GM10248 (cell line): Measurements from ENCODE around the gene DDX5.
"Not testable (repeated sequence)": the region's sequence is repeated elsewhere in the genome, so short reads cannot be mapped to it uniquely, and the experiment has no call there.

Experiments
- CTCF ChIA-PET: fragments of 300-600 bp; sonication (Branson Sonifier 250); formaldehyde crosslinking; extraction: SDS; loops from one replicate; lab custom pipeline; 2021; ENCODE audit warnings: antibody characterized with exemption; lab: Yijun Ruan, JAX
- POLR2A ChIA-PET: fragments of 350-650 bp; sonication (Branson Sonifier 250); formaldehyde crosslinking; extraction: SDS; loops from one replicate; lab custom pipeline; 2020; ENCODE audit warnings: antibody characterized with exemption; lab: Yijun Ruan, JAX
- DNase-seq: peaks from one replicate; pipeline ENCODE4 v3.0.0; 2012; ENCODE audit errors: extremely low spot score
- CTCF ChIP-seq: IDR thresholded peaks from 2 replicates; pipeline ENCODE4 v1.5.1; 2012; ENCODE audit warnings: mild to moderate bottlenecking, low read depth; ENCODE audit errors: extremely low read depth, missing control alignments, control extremely low read depth

DDX5 gene

GRCh38 chr17:64498308-64499203, 7.5 kb downstream of the DDX5 start:
- TF ChIP-seq CTCF: no peak
- ChIA-PET CTCF (interaction anchor here (1.2 to 5.9 kb wide), 5 partner anchors 9 to 151 kb away, joined by 3 to 33 read pairs (median 5); partner anchors contain the start of gene CEP95), POLR2A (interaction anchor here (0.6 to 5.2 kb wide), 8 partner anchors 8 to 195 kb away, joined by 3 to 89 read pairs (median 3); partner anchors contain the start of genes CEP95 and DDX5)

GRCh38 chr17:64497565-64498035, 8.5 kb downstream of the DDX5 start:
- POLR2A ChIA-PET: interaction anchor here (0.9 to 5.2 kb wide), 6 partner anchors 9 to 102 kb away, joined by 3 to 89 read pairs (median 4); partner anchors contain the start of genes CEP95 and DDX5
- CTCF ChIA-PET: interaction anchor here (1.0 to 5.9 kb wide), 10 partner anchors 9 to 152 kb away, joined by 3 to 33 read pairs (median 4); partner anchors contain the start of genes CEP95 and DDX5
- no peak for DNase-seq
- no peak for TF ChIP-seq CTCF

More at GRCh38 chr17:64498308-64499203, 7.5 kb downstream of the DDX5 start:
- DNase-seq: no peak

- peak; percentile 93 for DNase-seq
- peak; percentile 67 for TF ChIP-seq CTCF
- ChIA-PET CTCF (interaction anchor here (1.0 to 5.9 kb wide), 10 partner anchors 8 to 152 kb away, joined by 3 to 33 read pairs (median 4); partner anchors contain the start of genes CEP95 and DDX5), POLR2A (interaction anchor here (0.6 to 5.2 kb wide), 6 partner anchors 9 to 235 kb away, joined by 3 to 89 read pairs (median 4); partner anchors contain the start of genes CEP95 and DDX5)
Observed at GRCh38 chr17:64496786-64497564, 9.1 kb downstream of the DDX5 start, which contains the start of gene POLG2. TSS of gene POLG2 (minus strand) at chr17:64497054. CDS start at chr17:64496968, 86 bp downstream.

GRCh38 chr17:64496348-64496785, 9.7 kb downstream of the DDX5 start:
- TF ChIP-seq CTCF: no peak
- ChIA-PET POLR2A (interaction anchor here (0.6 to 5.2 kb wide), 6 partner anchors 10 to 236 kb away, joined by 3 to 89 read pairs (median 6); partner anchors contain the start of genes CEP95 and DDX5), CTCF (interaction anchor here (1.0 to 5.9 kb wide), 7 partner anchors 9 to 136 kb away, joined by 3 to 33 read pairs (median 4); partner anchors contain the start of genes CEP95 and DDX5)
- no peak for DNase-seq

- ChIA-PET CTCF (interaction anchor here (1.7 to 5.9 kb wide), 2 partner anchors 13 to 75 kb away, joined by 4 to 33 read pairs; no protein-coding TSS in a partner anchor), POLR2A (interaction anchor here (0.7 to 5.2 kb wide), 3 partner anchors 11 to 658 kb away, joined by 5 to 89 read pairs (median 8); partner anchors contain the start of genes CEP95 and DDX5)
- DNase-seq: not testable (repeated sequence)
Observed at GRCh38 chr17:64495300-64495699, 10.8 kb downstream of the DDX5 start.

- no peak for TF ChIP-seq CTCF
- POLR2A ChIA-PET: no interaction called here
- DNase-seq: no peak
- CTCF ChIA-PET: interaction anchor here (1.7 to 5.9 kb wide), 3 partner anchors 14 to 74 kb away, joined by 4 to 58 read pairs (median 33); no protein-coding TSS in a partner anchor
Observed at GRCh38 chr17:64494121-64494520, 12.0 kb downstream of the DDX5 start.
